WTC11 (cell line): ENCODE data around the gene HES5.

ENCODE experiments used
- ATF1 ChIP-seq: sonication (generic); formaldehyde crosslinking; IDR thresholded peaks from 2 replicates; pipeline ENCODE4 v1.8.1; 2023; ENCODE audit warnings: mild to moderate bottlenecking, moderate library complexity, missing genetic modification reagents
- ATF6 ChIP-seq: sonication (generic); formaldehyde crosslinking; IDR thresholded peaks from 2 replicates; pipeline ENCODE4 v1.8.1; 2023; ENCODE audit warnings: mild to moderate bottlenecking, missing genetic modification reagents
- ESRRA ChIP-seq: sonication (generic); formaldehyde crosslinking; IDR thresholded peaks from 2 replicates; pipeline ENCODE4 v1.8.1; 2022; ENCODE audit warnings: mild to moderate bottlenecking, missing genetic modification reagents, borderline replicate concordance
- FOXJ3 ChIP-seq: sonication (generic); formaldehyde crosslinking; IDR thresholded peaks from 2 replicates; pipeline ENCODE4 v1.9.0; 2021; ENCODE audit warnings: missing genetic modification reagents, mild to moderate bottlenecking, borderline replicate concordance
- NR2C2 ChIP-seq: sonication (generic); formaldehyde crosslinking; IDR thresholded peaks from 2 replicates; pipeline ENCODE4 v1.8.0; 2022; ENCODE audit warnings: mild to moderate bottlenecking, missing genetic modification reagents
- RELA ChIP-seq: sonication (generic); formaldehyde crosslinking; IDR thresholded peaks from 2 replicates; pipeline ENCODE4 v1.8.1; 2022; ENCODE audit warnings: missing genetic modification reagents, mild to moderate bottlenecking, borderline replicate concordance
- TF ChIP-seq, protein P1 (sequence below): fragments of 200-600 bp; IDR thresholded peaks from 2 replicates; pipeline ENCODE4 v1.8.0; 2022; ENCODE audit warnings: antibody characterized with exemption
- TF ChIP-seq, protein P2 (sequence below): fragments of 250-450 bp; sonication (Bioruptor Pico); IDR thresholded peaks from 2 replicates; pipeline ENCODE4 v2.1.2; 2022; ENCODE audit warnings: mild to moderate bottlenecking, moderate library complexity
- TF ChIP-seq, protein P3 (sequence below): sonication (generic); formaldehyde crosslinking; IDR thresholded peaks from 2 replicates; pipeline ENCODE4 v1.8.0; 2022; ENCODE audit warnings: mild to moderate bottlenecking, missing genetic modification reagents

- TF ChIP-seq, protein P1, sequence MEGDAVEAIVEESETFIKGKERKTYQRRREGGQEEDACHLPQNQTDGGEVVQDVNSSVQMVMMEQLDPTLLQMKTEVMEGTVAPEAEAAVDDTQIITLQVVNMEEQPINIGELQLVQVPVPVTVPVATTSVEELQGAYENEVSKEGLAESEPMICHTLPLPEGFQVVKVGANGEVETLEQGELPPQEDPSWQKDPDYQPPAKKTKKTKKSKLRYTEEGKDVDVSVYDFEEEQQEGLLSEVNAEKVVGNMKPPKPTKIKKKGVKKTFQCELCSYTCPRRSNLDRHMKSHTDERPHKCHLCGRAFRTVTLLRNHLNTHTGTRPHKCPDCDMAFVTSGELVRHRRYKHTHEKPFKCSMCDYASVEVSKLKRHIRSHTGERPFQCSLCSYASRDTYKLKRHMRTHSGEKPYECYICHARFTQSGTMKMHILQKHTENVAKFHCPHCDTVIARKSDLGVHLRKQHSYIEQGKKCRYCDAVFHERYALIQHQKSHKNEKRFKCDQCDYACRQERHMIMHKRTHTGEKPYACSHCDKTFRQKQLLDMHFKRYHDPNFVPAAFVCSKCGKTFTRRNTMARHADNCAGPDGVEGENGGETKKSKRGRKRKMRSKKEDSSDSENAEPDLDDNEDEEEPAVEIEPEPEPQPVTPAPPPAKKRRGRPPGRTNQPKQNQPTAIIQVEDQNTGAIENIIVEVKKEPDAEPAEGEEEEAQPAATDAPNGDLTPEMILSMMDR: no peak
- no peak for TF ChIP-seq FOXJ3 (CRISPR knock-in tag)
- no peak for TF ChIP-seq ATF1 (CRISPR knock-in tag)
- TF ChIP-seq ATF6 (CRISPR knock-in tag): no peak
- TF ChIP-seq, protein P2, sequence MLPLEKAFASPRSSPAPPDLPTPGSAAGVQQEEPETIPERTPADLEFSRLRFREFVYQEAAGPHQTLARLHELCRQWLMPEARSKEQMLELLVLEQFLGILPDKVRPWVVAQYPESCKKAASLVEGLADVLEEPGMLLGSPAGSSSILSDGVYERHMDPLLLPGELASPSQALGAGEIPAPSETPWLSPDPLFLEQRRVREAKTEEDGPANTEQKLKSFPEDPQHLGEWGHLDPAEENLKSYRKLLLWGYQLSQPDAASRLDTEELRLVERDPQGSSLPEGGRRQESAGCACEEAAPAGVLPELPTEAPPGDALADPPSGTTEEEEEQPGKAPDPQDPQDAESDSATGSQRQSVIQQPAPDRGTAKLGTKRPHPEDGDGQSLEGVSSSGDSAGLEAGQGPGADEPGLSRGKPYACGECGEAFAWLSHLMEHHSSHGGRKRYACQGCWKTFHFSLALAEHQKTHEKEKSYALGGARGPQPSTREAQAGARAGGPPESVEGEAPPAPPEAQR (CRISPR knock-in tag): no peak
- no peak for TF ChIP-seq RELA (CRISPR knock-in tag)
- TF ChIP-seq NR2C2 (CRISPR knock-in tag): no peak
- TF ChIP-seq, protein P3, sequence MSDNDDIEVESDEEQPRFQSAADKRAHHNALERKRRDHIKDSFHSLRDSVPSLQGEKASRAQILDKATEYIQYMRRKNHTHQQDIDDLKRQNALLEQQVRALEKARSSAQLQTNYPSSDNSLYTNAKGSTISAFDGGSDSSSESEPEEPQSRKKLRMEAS (CRISPR knock-in tag): no peak
- no peak for TF ChIP-seq ESRRA (CRISPR knock-in tag)
These were observed 10.3 kb downstream of the HES5 start for GRCh38 chr1:2519729-2520128.
